IPS DF 6.9 (cell line): ENCODE measurements around the gene ZMYND8.

ENCODE experiments used
- DNase-seq: peaks from one replicate; pipeline ENCODE4 v3.0.0-alpha.2; 2013; ENCODE audit warnings: low read depth, low spot score
- H3K27ac ChIP-seq: one replicate; pipeline ENCODE4 v1.5.1; 2013; ENCODE audit warnings: low read length, control low read depth
- H3K27me3 ChIP-seq: 2 replicates; pipeline ENCODE4 v1.6.1; 2013; ENCODE audit warnings: mild to moderate bottlenecking, low read length; ENCODE audit not compliant: control insufficient read depth, insufficient read depth
- H3K36me3 ChIP-seq: 2 replicates; pipeline ENCODE4 v1.6.1; 2013; ENCODE audit warnings: low read length; ENCODE audit not compliant: control insufficient read depth, insufficient read depth
- H3K4me1 ChIP-seq: 2 replicates; pipeline ENCODE4 v1.6.1; 2013; ENCODE audit warnings: low read length; ENCODE audit not compliant: control insufficient read depth, insufficient read depth
- H3K4me3 ChIP-seq: 2 replicates; pipeline ENCODE4 v1.5.1; 2013; ENCODE audit warnings: mild to moderate bottlenecking, low read length
- H3K9me3 ChIP-seq: 2 replicates; pipeline ENCODE4 v1.6.1; 2013; ENCODE audit warnings: low read length, inconsistent platforms; ENCODE audit not compliant: control insufficient read depth, insufficient read depth
- WGBS: extraction: QIAGEN DNeasy Blood & Tissue Kit; methylation state at CpG from one replicate; pipeline ENCODE4 v1.1.7; 2013; ENCODE audit warnings: mixed read lengths, missing lambda C conversion rate; ENCODE audit not compliant: insufficient read length, insufficient coverage; 5-methylcytosine and 5-hydroxymethylcytosine counted together

ZMYND8 gene

GRCh38 chr20:47345214-47345613 lies 11.3 kb downstream of the ZMYND8 start:
- Histone ChIP-seq H3K9me3 (no peaks in the 10 kb centered on the region), H3K4me1 (peaks cover 7% of the 10 kb centered on the region), H3K4me3 (no peak overlapping the region), H3K36me3 (0 out of 2 replicates have a peak, but pooled peaks cover 3% of the 10 kb centered on the region), H3K27me3 (no peaks in the 10 kb centered on the region), H3K27ac (no peak overlapping the region)
- WGBS: no CpG with 5 or more reads among the region's 7 CpGs
- DNase-seq: no peak

GRCh38 chr20:47343007-47343472 lies 13.5 kb downstream of the ZMYND8 start:
- Histone ChIP-seq H3K27me3 (no peaks in the 10 kb centered on the region), H3K4me3 (no peak overlapping the region), H3K27ac (no peak overlapping the region), H3K4me1 (peaks cover 5% of the 10 kb centered on the region), H3K36me3 (0 out of 2 replicates have a peak, but pooled peaks cover 3% of the 10 kb centered on the region), H3K9me3 (no peaks in the 10 kb centered on the region)
- no CpG with 5 or more reads among the region's 4 CpGs for WGBS
- no peak for DNase-seq

GRCh38 chr20:47338131-47338628 lies 18.3 kb downstream of the ZMYND8 start:
- Histone ChIP-seq H3K9me3 (no peaks in the 10 kb centered on the region), H3K27me3 (no peaks in the 10 kb centered on the region), H3K36me3 (no peaks in the 10 kb centered on the region), H3K27ac (no peak overlapping the region), H3K4me3 (no peak overlapping the region), H3K4me1 (no peaks in the 10 kb centered on the region)
- WGBS: no CpG with 5 or more reads among the region's 11 CpGs
- no peak for DNase-seq

GRCh38 chr20:47337413-47337812 lies 19.1 kb downstream of the ZMYND8 start:
- Histone ChIP-seq H3K9me3 (no peaks in the 10 kb centered on the region), H3K4me3 (no peak overlapping the region), H3K4me1 (no peaks in the 10 kb centered on the region), H3K27me3 (no peaks in the 10 kb centered on the region), H3K36me3 (no peaks in the 10 kb centered on the region), H3K27ac (no peak overlapping the region)
- no CpG with 5 or more reads among the region's 7 CpGs for WGBS
- DNase-seq: no peak

- Histone ChIP-seq H3K36me3 (no peaks in the 10 kb centered on the region), H3K27me3 (no peaks in the 10 kb centered on the region), H3K9me3 (no peaks in the 10 kb centered on the region), H3K4me3 (no peak overlapping the region), H3K4me1 (peaks cover 3% of the 10 kb centered on the region; the same call in 1 of the 2 replicates), H3K27ac (no peak overlapping the region)
- no CpG with 5 or more reads among the region's 17 CpGs for WGBS
- DNase-seq: no peak
Observed at GRCh38 chr20:47336129-47336754, 20.3 kb downstream of the ZMYND8 start.

- no peaks in the 10 kb centered on the region for H3K27me3 ChIP-seq
- no peaks in the 10 kb centered on the region for H3K9me3 ChIP-seq
- no peak overlapping the region for H3K4me3 ChIP-seq
- peaks cover 5% of the 10 kb centered on the region; the same call in 1 of the 2 replicates for H3K4me1 ChIP-seq
- no peaks in the 10 kb centered on the region for H3K36me3 ChIP-seq
- no CpG with 5 or more reads among the region's 12 CpGs for WGBS
- no peak for DNase-seq
- H3K27ac ChIP-seq: no peak overlapping the region
Observed at GRCh38 chr20:47335251-47336128, 21.0 kb downstream of the ZMYND8 start.

GRCh38 chr20:47334022-47334551 lies 22.4 kb downstream of the ZMYND8 start:
- H3K27ac ChIP-seq: no peak overlapping the region
- no peak overlapping the region for H3K4me3 ChIP-seq
- no CpG with 5 or more reads among the region's 6 CpGs for WGBS
- no peaks in the 10 kb centered on the region for H3K36me3 ChIP-seq
- no peaks in the 10 kb centered on the region for H3K9me3 ChIP-seq
- H3K27me3 ChIP-seq: no peaks in the 10 kb centered on the region
- DNase-seq: no peak
- peaks cover 5% of the 10 kb centered on the region; the same call in 1 of the 2 replicates for H3K4me1 ChIP-seq

GRCh38 chr20:47332381-47333206 lies 23.9 kb downstream of the ZMYND8 start:
- DNase-seq: no peak
- WGBS: no CpG with 5 or more reads among the region's 8 CpGs
- Histone ChIP-seq H3K36me3 (no peaks in the 10 kb centered on the region), H3K9me3 (no peaks in the 10 kb centered on the region), H3K27ac (no peak overlapping the region), H3K4me3 (no peak overlapping the region), H3K27me3 (no peaks in the 10 kb centered on the region), H3K4me1 (peaks cover 6% of the 10 kb centered on the region; the same call in 1 of the 2 replicates)

GRCh38 chr20:47330933-47331708 lies 25.4 kb downstream of the ZMYND8 start:
- H3K36me3 ChIP-seq: no peaks in the 10 kb centered on the region
- WGBS: no CpG with 5 or more reads among the region's 10 CpGs
- no peak overlapping the region for H3K27ac ChIP-seq
- peaks cover 6% of the 10 kb centered on the region; the same call in 1 of the 2 replicates for H3K4me1 ChIP-seq
- H3K27me3 ChIP-seq: no peaks in the 10 kb centered on the region
- no peak overlapping the region for H3K4me3 ChIP-seq
- H3K9me3 ChIP-seq: no peaks in the 10 kb centered on the region
- DNase-seq: no peak
